Activated naive CD8-positive, alpha-beta T cell treated with anti-CD3 and anti-CD28 coated beads, Interleukin-2, amount 10 ng/mL, durations not matched to agents 7 days and 5 days (primary cell): ENCODE data around the gene CACNA1G. TPM values are rescaled to one million over a fixed set of nuclear protein-coding genes. Genes with fewer than 3 reads are reported as not detected.

ENCODE experiments used
- ATAC-seq: fragments of 150-1000 bp; cut with Tn5 transposase; one replicate; pipeline ENCODE4 v1.10.0; 2021; ENCODE audit warnings: low read depth, moderate library complexity
- POLR2A ChIA-PET: fragments of 350-600 bp; sonication (Branson Sonifier 250); formaldehyde crosslinking; loops from one replicate; lab custom pipeline; 2021; ENCODE audit warnings: antibody characterized with exemption; lab: Charles Lee
- DNase-seq: peaks from one replicate; pipeline ENCODE4 v3.0.0; 2021
- H3K27ac Mint-ChIP-seq: one replicate; pipeline ENCODE4 v1.8.0; 2022; ENCODE audit warnings: mild to moderate bottlenecking, mixed read lengths
- H3K27me3 Mint-ChIP-seq: one replicate; pipeline ENCODE4 v1.8.0; 2022; ENCODE audit warnings: mild to moderate bottlenecking, moderate library complexity, mixed read lengths
- H3K36me3 Mint-ChIP-seq: one replicate; pipeline ENCODE4 v1.8.0; 2021; ENCODE audit warnings: mild to moderate bottlenecking, mixed read lengths
- H3K4me1 Mint-ChIP-seq: one replicate; pipeline ENCODE4 v1.8.0; 2021; ENCODE audit warnings: mixed read lengths
- H3K4me3 Mint-ChIP-seq: one replicate; pipeline ENCODE4 v1.8.0; 2022; ENCODE audit warnings: mild to moderate bottlenecking, moderate library complexity, mixed read lengths
- H3K9me3 Mint-ChIP-seq: one replicate; pipeline ENCODE4 v1.8.0; 2021; ENCODE audit warnings: mixed read lengths
- total RNA-seq, 2 experiments: library from RNA; stranded (reverse); gene quantifications; one replicate each; pipeline ENCODE4 v1.2.3, GENCODE V29; 2021

The CACNA1G gene
- total RNA-seq, 2 experiments from 2014 or later = 0.11 TPM; not detected in 1

GRCh38 chr17:50627036-50627781 is 66.7 kb downstream of the CACNA1G start:
- Mint-ChIP-seq H3K36me3 (no peaks in the 10 kb centered on the region), H3K4me1 (peaks cover 6% of the 10 kb centered on the region), H3K27ac (no peak overlapping the region), H3K9me3 (no peaks in the 10 kb centered on the region), H3K4me3 (no peak overlapping the region), H3K27me3 (peaks cover 44% of the 10 kb centered on the region)
- DNase-seq (no peak), ATAC-seq (no peak)
- POLR2A ChIA-PET = interaction anchor here (0.6 kb wide), 1 partner anchor 155 kb away, joined by 9 read pairs; no protein-coding TSS in a partner anchor

GRCh38 chr17:50627782-50628601 is 67.5 kb downstream of the CACNA1G start:
- POLR2A ChIA-PET = no interaction called here
- peak; percentile 63 for ATAC-seq
- no peaks in the 10 kb centered on the region for H3K9me3 Mint-ChIP-seq
- no peak for DNase-seq
- peak overlapping the region; percentile 54 for H3K27ac Mint-ChIP-seq
- peaks cover 51% of the 10 kb centered on the region for H3K27me3 Mint-ChIP-seq
- H3K36me3 Mint-ChIP-seq = no peaks in the 10 kb centered on the region
- H3K4me3 Mint-ChIP-seq = peak overlapping the region; percentile 42
- peaks cover 6% of the 10 kb centered on the region for H3K4me1 Mint-ChIP-seq

- POLR2A ChIA-PET = interaction anchor here (1.1 kb wide), 1 partner anchor 10 kb away, joined by 3 read pairs; no protein-coding TSS in a partner anchor
- Mint-ChIP-seq H3K4me1 (peaks cover 6% of the 10 kb centered on the region), H3K9me3 (no peaks in the 10 kb centered on the region), H3K27ac (no peak overlapping the region), H3K27me3 (peaks cover 64% of the 10 kb centered on the region), H3K4me3 (no peak overlapping the region), H3K36me3 (no peaks in the 10 kb centered on the region)
- ATAC-seq (no peak), DNase-seq (no peak)
Measured at GRCh38 chr17:50629902-50630301, 69.4 kb downstream of the CACNA1G start.

GRCh38 chr17:50630524-50631194 is 70.1 kb downstream of the CACNA1G start:
- Mint-ChIP-seq H3K4me3 (no peak overlapping the region), H3K27me3 (peaks cover 67% of the 10 kb centered on the region), H3K9me3 (no peaks in the 10 kb centered on the region), H3K27ac (no peak overlapping the region), H3K36me3 (no peaks in the 10 kb centered on the region), H3K4me1 (peaks cover 6% of the 10 kb centered on the region)
- ATAC-seq (peak; percentile 53), DNase-seq (peak; percentile 73)
- POLR2A ChIA-PET = interaction anchor here (1.1 kb wide), 1 partner anchor 11 kb away, joined by 3 read pairs; no protein-coding TSS in a partner anchor

GRCh38 chr17:50631195-50631907 is 70.8 kb downstream of the CACNA1G start:
- H3K9me3 Mint-ChIP-seq = no peaks in the 10 kb centered on the region
- H3K36me3 Mint-ChIP-seq = no peaks in the 10 kb centered on the region
- H3K27ac Mint-ChIP-seq = no peak overlapping the region
- no peak for DNase-seq
- POLR2A ChIA-PET = interaction anchor here (1.1 kb wide), 1 partner anchor 12 kb away, joined by 3 read pairs; no protein-coding TSS in a partner anchor
- peaks cover 71% of the 10 kb centered on the region for H3K27me3 Mint-ChIP-seq
- no peak overlapping the region for H3K4me3 Mint-ChIP-seq
- no peak for ATAC-seq
- peaks cover 6% of the 10 kb centered on the region for H3K4me1 Mint-ChIP-seq

- H3K36me3 Mint-ChIP-seq = no peaks in the 10 kb centered on the region
- H3K27me3 Mint-ChIP-seq = peaks cover 76% of the 10 kb centered on the region
- H3K4me3 Mint-ChIP-seq = no peak overlapping the region
- ATAC-seq (no peak), DNase-seq (no peak)
- no peaks in the 10 kb centered on the region for H3K9me3 Mint-ChIP-seq
- H3K27ac Mint-ChIP-seq = no peak overlapping the region
- peaks cover 6% of the 10 kb centered on the region for H3K4me1 Mint-ChIP-seq
- POLR2A ChIA-PET = interaction anchor here (0.7 kb wide), 1 partner anchor 14 kb away, joined by 3 read pairs; no protein-coding TSS in a partner anchor
Measured at GRCh38 chr17:50631908-50632571, 71.5 kb downstream of the CACNA1G start.

GRCh38 chr17:50632637-50633036 is 72.1 kb downstream of the CACNA1G start:
- ATAC-seq = no peak
- no peak overlapping the region for H3K27ac Mint-ChIP-seq
- peaks cover 3% of the 10 kb centered on the region for H3K4me1 Mint-ChIP-seq
- H3K27me3 Mint-ChIP-seq = peaks cover 76% of the 10 kb centered on the region
- H3K4me3 Mint-ChIP-seq = no peak overlapping the region
- no peaks in the 10 kb centered on the region for H3K36me3 Mint-ChIP-seq
- H3K9me3 Mint-ChIP-seq = no peaks in the 10 kb centered on the region
- no peak for DNase-seq
- POLR2A ChIA-PET = interaction anchor here (0.7 kb wide), 1 partner anchor 14 kb away, joined by 3 read pairs; no protein-coding TSS in a partner anchor

- POLR2A ChIA-PET = no interaction called here
Measured at GRCh38 chr17:50633683-50634082, 73.2 kb downstream of the CACNA1G start.

GRCh38 chr17:50634224-50634914 is 73.9 kb downstream of the CACNA1G start, which contains the start of gene ABCC3:
Gene ABCC3, plus strand, starts transcription at chr17:50634881. Its CDS starts 56 bp downstream, at chr17:50634937.
- H3K4me3 Mint-ChIP-seq = no peak within 1 kb of the TSS
- POLR2A ChIA-PET = no interaction called here
- H3K36me3 Mint-ChIP-seq = no peaks in the 10 kb centered on the region
- H3K27ac Mint-ChIP-seq = no peak within 1 kb of the TSS
- no peaks in the 10 kb centered on the region for H3K9me3 Mint-ChIP-seq
- no peaks in the 10 kb centered on the region for H3K4me1 Mint-ChIP-seq
- peaks cover 69% of the 10 kb centered on the region for H3K27me3 Mint-ChIP-seq
- DNase-seq (no peak), ATAC-seq (peak; percentile 19)

More at GRCh38 chr17:50633683-50634082, 73.2 kb downstream of the CACNA1G start:
- H3K4me3 Mint-ChIP-seq = no peak overlapping the region
- no peaks in the 10 kb centered on the region for H3K36me3 Mint-ChIP-seq
- ATAC-seq (no peak), DNase-seq (no peak)
- H3K27ac Mint-ChIP-seq = no peak overlapping the region
- no peaks in the 10 kb centered on the region for H3K4me1 Mint-ChIP-seq
- H3K27me3 Mint-ChIP-seq = peaks cover 74% of the 10 kb centered on the region
- H3K9me3 Mint-ChIP-seq = no peaks in the 10 kb centered on the region

- H3K27ac Mint-ChIP-seq = no peak overlapping the region
- DNase-seq (no peak), ATAC-seq (peak; percentile 9)
- POLR2A ChIA-PET = no interaction called here
- no peaks in the 10 kb centered on the region for H3K4me1 Mint-ChIP-seq
- peaks cover 64% of the 10 kb centered on the region for H3K27me3 Mint-ChIP-seq
- H3K36me3 Mint-ChIP-seq = no peaks in the 10 kb centered on the region
- H3K4me3 Mint-ChIP-seq = no peak overlapping the region
- no peaks in the 10 kb centered on the region for H3K9me3 Mint-ChIP-seq
Measured at GRCh38 chr17:50634915-50635731, 74.6 kb downstream of the CACNA1G start.

GRCh38 chr17:50635732-50635981 is 75.1 kb downstream of the CACNA1G start:
- H3K27ac Mint-ChIP-seq = no peak overlapping the region
- H3K36me3 Mint-ChIP-seq = no peaks in the 10 kb centered on the region
- no peaks in the 10 kb centered on the region for H3K4me1 Mint-ChIP-seq
- H3K4me3 Mint-ChIP-seq = no peak overlapping the region
- POLR2A ChIA-PET = no interaction called here
- no peaks in the 10 kb centered on the region for H3K9me3 Mint-ChIP-seq
- no peak for DNase-seq
- peaks cover 61% of the 10 kb centered on the region for H3K27me3 Mint-ChIP-seq
- ATAC-seq = no peak
